Measurements from ENCODE around the gene KCTD6. TPM values are rescaled to one million over a fixed set of nuclear protein-coding genes. Genes with fewer than 3 reads are reported as not detected.

KCTD6 gene
- total and polyA plus RNA-seq, 2 of the 8 experiments (the other 6 are each of a cell fraction or from before 2014, with no cell fraction given) = 17.4 to 21.4 TPM

GRCh38 chr3:58528629-58529028, 36.7 kb downstream of the KCTD6 start:
- 86% methylated on average over 6 of the region's 6 CpGs; no CpG with 5 or more reads in 1 of the 2 experiments for WGBS, 2 experiments (ENCODE audit: extremely low coverage in 1 of 2, insufficient coverage in 1 of 2, insufficient read length in 1 of 2, insufficient replicate concordance in 2 of 2, low coverage in 1 of 2, low lambda C conversion rate in 2 of 2, missing lambda C conversion rate in 1 of 2)
- H2AFZ ChIP-seq (ENCODE audit: low read length) = no peak overlapping the region

More at GRCh38 chr3:58528629-58529028, 36.7 kb downstream of the KCTD6 start:
- H3K36me3 ChIP-seq (ENCODE audit: control insufficient read depth in 2 of 4, insufficient read depth in 4 of 4, low read length in 3 of 4) = no peaks in the 10 kb centered on the region
- H3K27me3 ChIP-seq (replicated peaks in 1 of 4; ENCODE audit: control insufficient read depth in 3 of 4, extremely low read depth in 1 of 4, insufficient read depth in 3 of 4, low read length in 3 of 4) = no peaks in the 10 kb centered on the region
- no peak overlapping the region for H3K9ac ChIP-seq (replicated peaks in 1 of 4; ENCODE audit: extremely low read depth in 1 of 4, low read depth in 3 of 4, low read length in 3 of 4)
- ChIA-PET POLR2A (ENCODE audit: partially characterized antibody) (no interaction called here), CTCF (ENCODE audit: partially characterized antibody) (interaction anchor here (0.5 to 7.2 kb wide), 22 partner anchors 10 to 226 kb away, joined by 3 to 68 read pairs (median 6); partner anchors contain the start of genes ACOX2, FAM107A, HTD2 and KCTD6)
- H2BK120ac ChIP-seq (replicated peaks; ENCODE audit: low read depth, low read length) = no peak overlapping the region
- no peaks in the 10 kb centered on the region for H3K79me2 ChIP-seq (ENCODE audit: control insufficient read depth in 1 of 2, insufficient read depth in 2 of 2, low read length in 2 of 2)
- TF ChIP-seq HDAC6 (IDR thresholded peaks at IDR 0.05; ENCODE audit: low read depth, low read length) (no peak), HDAC2 (IDR thresholded peaks at IDR 0.05; ENCODE audit: borderline replicate concordance in 1 of 2, low read depth in 2 of 2, low read length in 2 of 2) (no peak), ZNF274 (IDR thresholded peaks at IDR 0.05; ENCODE audit: borderline replicate concordance, extremely low read depth, low read length) (no peak), RBBP5 (IDR thresholded peaks at IDR 0.05; ENCODE audit: borderline replicate concordance, low read depth, low read length) (no peak), CEBPB (IDR thresholded peaks at IDR 0.05; ENCODE audit: low read depth, low read length) (no peak), POLR2AphosphoS5 (IDR thresholded peaks at IDR 0.05; ENCODE audit: low read depth, low read length) (no peak), KDM5A (IDR thresholded peaks at IDR 0.05; ENCODE audit: low read length) (no peak)
- H2BK12ac ChIP-seq (ENCODE audit: low read depth, low read length) = no peak overlapping the region
- no peak overlapping the region for H3K4me3 ChIP-seq (ENCODE audit: extremely low read depth in 1 of 4, insufficient read depth in 2 of 4, low read depth in 3 of 4, low read length in 4 of 4)
- no peaks in the 10 kb centered on the region for H3K9me3 ChIP-seq (ENCODE audit: insufficient read depth in 2 of 2, low read depth in 1 of 2, low read length in 1 of 2)
- no peak overlapping the region for H3K4me2 ChIP-seq (ENCODE audit: insufficient read depth in 1 of 2, low read depth in 2 of 2, low read length in 2 of 2)
- H3K56ac ChIP-seq (replicated peaks; ENCODE audit: insufficient read length, low read depth, low read length) = no peak overlapping the region
- no peak overlapping the region for H4K91ac ChIP-seq (replicated peaks; ENCODE audit: insufficient read length, low read length)
- no peak overlapping the region for H2BK5ac ChIP-seq (ENCODE audit: low read depth, low read length)
- no peak overlapping the region for H3K18ac ChIP-seq (ENCODE audit: extremely low read depth, low read length)
- H2AK5ac ChIP-seq (ENCODE audit: low read depth, low read length) = no peak overlapping the region
- H2BK20ac ChIP-seq (ENCODE audit: low read length) = no peak overlapping the region
- no peak overlapping the region for H4K5ac ChIP-seq (ENCODE audit: insufficient read length, low read depth, low read length)
- H4K20me1 ChIP-seq (replicated peaks in 1 of 2; ENCODE audit: control insufficient read depth in 1 of 2, insufficient read depth in 2 of 2, low read length in 2 of 2) = no peaks in the 10 kb centered on the region
- no peaks in the 10 kb centered on the region for H3K23me2 ChIP-seq (ENCODE audit: low read depth, low read length)
- no peak overlapping the region for H3K23ac ChIP-seq (ENCODE audit: insufficient read length)
- DNase-seq (ENCODE audit: low read depth in 1 of 2, low spot score in 2 of 2) (no peak), FAIRE-seq (no peak)
- no peak overlapping the region for H4K8ac ChIP-seq (ENCODE audit: extremely low read depth, insufficient read depth, low read length)
- no peak overlapping the region for H3K4ac ChIP-seq (replicated peaks; ENCODE audit: insufficient read length, low read depth, low read length)
- no peak overlapping the region for H3K27ac ChIP-seq (ENCODE audit: low read depth, low read length)
- no peak overlapping the region for H3K14ac ChIP-seq (ENCODE audit: insufficient read length)
- peaks cover 3 to 10% (median 8%) of the 10 kb centered on the region in 4 experiments; a peak in 6 of 7 replicates for H3K4me1 ChIP-seq (replicated peaks in 1 of 4; ENCODE audit: control insufficient read depth in 3 of 4, insufficient read depth in 4 of 4, low read length in 3 of 4)
- no peak overlapping the region for H2BK15ac ChIP-seq (ENCODE audit: low read length)
- H3K79me1 ChIP-seq (ENCODE audit: low read depth, low read length) = no peaks in the 10 kb centered on the region
